ENCODE results near the gene OXCT2. TPM values are rescaled to one million over a fixed set of nuclear protein-coding genes. Genes with fewer than 3 reads are reported as not detected.

The OXCT2 gene
- total and polyA plus RNA-seq, 9 of the 15 experiments (the other 6 are each of a cell fraction or from before 2014, with no cell fraction given): 0.08 to 0.64 (median 0.22) TPM; not detected in 2

DNA sequence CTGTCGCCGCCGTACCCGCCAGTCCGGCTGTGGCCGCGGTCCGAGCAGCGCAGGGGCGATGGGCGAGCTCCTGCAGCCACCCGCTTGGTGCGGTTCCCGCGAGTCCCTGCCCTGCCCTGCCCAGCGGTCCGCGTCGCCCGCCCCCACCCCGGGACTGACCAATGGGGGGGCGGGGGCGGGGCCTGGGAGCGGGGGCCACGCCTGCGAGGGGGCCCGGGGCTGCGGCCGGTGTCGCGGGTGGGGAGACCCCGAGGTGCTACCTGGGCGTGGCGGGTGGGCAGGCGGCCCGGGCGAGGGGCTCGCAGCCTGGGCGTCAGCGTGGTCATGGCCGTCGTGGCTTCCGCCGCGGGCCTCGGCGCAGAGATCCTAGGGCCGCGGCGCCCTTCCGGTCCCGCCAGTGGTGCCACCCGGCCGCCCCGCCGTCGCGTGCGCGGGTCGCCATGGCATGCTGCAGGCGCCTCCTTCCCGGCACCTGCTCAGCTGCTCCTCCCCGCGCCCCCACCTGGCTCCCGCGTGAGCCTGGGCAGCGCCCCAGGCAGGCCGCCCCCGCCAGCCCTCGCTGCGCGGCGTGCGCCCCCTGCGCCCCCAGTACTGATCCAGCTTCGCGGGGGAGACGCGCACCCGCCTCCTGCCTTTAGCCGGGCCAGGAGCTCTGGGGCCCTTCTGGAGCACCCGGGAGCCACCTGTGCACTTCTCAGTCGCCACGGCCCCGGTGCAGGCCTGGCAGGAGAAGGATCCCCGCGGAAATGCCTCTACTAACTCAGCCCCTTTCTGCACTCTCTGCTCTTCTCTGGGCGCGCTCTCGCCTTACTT is 17.8 kb upstream of the OXCT2 start, which contains the start of gene BMP8B (continued):
- TF ChIP-seq ZNF76 (CRISPR knock-in tag; IDR thresholded peaks at IDR 0.05; ENCODE audit: borderline replicate concordance): 0 out of 2 replicates have a peak, but pooled peaks have one; percentile 68
- TF ChIP-seq GABPA (tag; conservative IDR thresholded peaks at IDR 0.05; ENCODE audit: low read depth): peak; percentile 89
- no peak for TF ChIP-seq RCOR1 (IDR thresholded peaks at IDR 0.05; ENCODE audit: borderline replicate concordance in 1 of 2, low read depth in 2 of 2, low read length in 2 of 2)
- TF ChIP-seq DPF2 (IDR thresholded peaks at IDR 0.05): no peak
- no peak for TF ChIP-seq CBFB (CRISPR knock-in tag; IDR thresholded peaks at IDR 0.05)
- peak; percentile 91 for TF ChIP-seq FOXP1 (CRISPR knock-in tag; IDR thresholded peaks at IDR 0.05)
- no peak for TF ChIP-seq GTF2F1 (IDR thresholded peaks at IDR 0.05; ENCODE audit: low read depth, low read length)
- TF ChIP-seq SMARCE1 (IDR thresholded peaks at IDR 0.05): no peak
- peak; percentile 22; the same call in 1 of the 2 replicates for TF ChIP-seq ZNF263 (CRISPR knock-in tag; IDR thresholded peaks at IDR 0.05; ENCODE audit: borderline replicate concordance)
- TF ChIP-seq, protein P1, sequence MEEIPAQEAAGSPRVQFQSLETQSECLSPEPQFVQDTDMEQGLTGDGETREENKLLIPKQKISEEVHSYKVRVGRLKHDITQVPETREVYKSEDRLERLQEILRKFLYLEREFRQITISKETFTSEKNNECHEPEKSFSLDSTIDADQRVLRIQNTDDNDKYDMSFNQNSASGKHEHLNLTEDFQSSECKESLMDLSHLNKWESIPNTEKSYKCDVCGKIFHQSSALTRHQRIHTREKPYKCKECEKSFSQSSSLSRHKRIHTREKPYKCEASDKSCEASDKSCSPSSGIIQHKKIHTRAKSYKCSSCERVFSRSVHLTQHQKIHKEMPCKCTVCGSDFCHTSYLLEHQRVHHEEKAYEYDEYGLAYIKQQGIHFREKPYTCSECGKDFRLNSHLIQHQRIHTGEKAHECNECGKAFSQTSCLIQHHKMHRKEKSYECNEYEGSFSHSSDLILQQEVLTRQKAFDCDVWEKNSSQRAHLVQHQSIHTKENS (CRISPR knock-in tag; IDR thresholded peaks at IDR 0.05): no peak
- no peak for TF ChIP-seq MAFF (IDR thresholded peaks at IDR 0.05; ENCODE audit: low read length)
- TF ChIP-seq MAZ (CRISPR knock-in tag; conservative IDR thresholded peaks at IDR 0.05 in 1 of 2, IDR thresholded peaks at IDR 0.05 in 1 of 2): peak; percentile 33 to 87; a peak in 3 of 4 replicates
- 0 out of 4 replicates have a peak, but pooled peaks of 1 of the 2 experiments have one; percentile 25 for TF ChIP-seq HDAC1 (IDR thresholded peaks at IDR 0.05)
- TF ChIP-seq SIN3A (IDR thresholded peaks at IDR 0.05; ENCODE audit: borderline replicate concordance in 2 of 2, control insufficient read depth in 1 of 2, low read depth in 2 of 2, low read length in 2 of 2): peak in 1 of 2 experiments; percentile 19; a peak in 1 of 4 replicates
- TF ChIP-seq POLR3G (IDR thresholded peaks at IDR 0.05; ENCODE audit: extremely low read depth, insufficient read length, insufficient replicate concordance): no peak
- TF ChIP-seq, protein P2, sequence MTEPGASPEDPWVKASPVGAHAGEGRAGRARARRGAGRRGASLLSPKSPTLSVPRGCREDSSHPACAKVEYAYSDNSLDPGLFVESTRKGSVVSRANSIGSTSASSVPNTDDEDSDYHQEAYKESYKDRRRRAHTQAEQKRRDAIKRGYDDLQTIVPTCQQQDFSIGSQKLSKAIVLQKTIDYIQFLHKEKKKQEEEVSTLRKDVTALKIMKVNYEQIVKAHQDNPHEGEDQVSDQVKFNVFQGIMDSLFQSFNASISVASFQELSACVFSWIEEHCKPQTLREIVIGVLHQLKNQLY (CRISPR knock-in tag; conservative IDR thresholded peaks at IDR 0.05): 0 out of 4 replicates have a peak, but pooled peaks of 1 of the 2 experiments have one; percentile 66
- TF ChIP-seq ZNF121 (CRISPR knock-in tag; conservative IDR thresholded peaks at IDR 0.05): peak; percentile 75; the same call in 1 of the 2 replicates
- TF ChIP-seq ZNF134 (CRISPR knock-in tag; conservative IDR thresholded peaks at IDR 0.05): no peak
- no peak for TF ChIP-seq MIER1 (IDR thresholded peaks at IDR 0.05; ENCODE audit: low read depth)
- peak; percentile 89; the same call in 1 of the 2 replicates for TF ChIP-seq ERF (CRISPR knock-in tag; IDR thresholded peaks at IDR 0.05)
- TF ChIP-seq, protein P3, sequence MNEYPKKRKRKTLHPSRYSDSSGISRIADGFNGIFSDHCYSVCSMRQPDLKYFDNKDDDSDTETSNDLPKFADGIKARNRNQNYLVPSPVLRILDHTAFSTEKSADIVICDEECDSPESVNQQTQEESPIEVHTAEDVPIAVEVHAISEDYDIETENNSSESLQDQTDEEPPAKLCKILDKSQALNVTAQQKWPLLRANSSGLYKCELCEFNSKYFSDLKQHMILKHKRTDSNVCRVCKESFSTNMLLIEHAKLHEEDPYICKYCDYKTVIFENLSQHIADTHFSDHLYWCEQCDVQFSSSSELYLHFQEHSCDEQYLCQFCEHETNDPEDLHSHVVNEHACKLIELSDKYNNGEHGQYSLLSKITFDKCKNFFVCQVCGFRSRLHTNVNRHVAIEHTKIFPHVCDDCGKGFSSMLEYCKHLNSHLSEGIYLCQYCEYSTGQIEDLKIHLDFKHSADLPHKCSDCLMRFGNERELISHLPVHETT (CRISPR knock-in tag; conservative IDR thresholded peaks at IDR 0.05 in 1 of 2, IDR thresholded peaks at IDR 0.05 in 1 of 2): peak in 1 of 2 experiments; percentile 74; a peak in 1 of 4 replicates
- peak; percentile 85 for TF ChIP-seq POLR2G (IDR thresholded peaks at IDR 0.05; ENCODE audit: low read depth, low read length)
- no peak for TF ChIP-seq MTA2 (IDR thresholded peaks at IDR 0.05; ENCODE audit: low read depth)
- no peak for TF ChIP-seq ZNF695 (CRISPR knock-in tag; IDR thresholded peaks at IDR 0.05)
- peak; percentile 60; the same call in 1 of the 2 replicates for TF ChIP-seq ZNF232 (CRISPR knock-in tag; IDR thresholded peaks at IDR 0.05)

Data from K562 (cell line).